ENCODE results near the gene DDRGK1. TPM values are rescaled to one million over a fixed set of nuclear protein-coding genes. Genes with fewer than 3 reads are reported as not detected.

The DDRGK1 gene
- total RNA-seq, 1 experiment from 2014 or later: 40.7 TPM

Other genes starting within 250 kb of the DDRGK1 start
- 0.17 TPM in 1 of 2 replicates, not detected in the other for gene GNRH2, start 161.1 kb downstream of the DDRGK1 start, total RNA-seq (2014; rRNA removed; shearing (Covaris generic))
- gene MRPS26, start 158.6 kb downstream of the DDRGK1 start, total RNA-seq (2014; rRNA removed; shearing (Covaris generic)): 179 and 213 TPM in 2 replicates
- not detected in 2 replicates for gene OXT, start 133.1 kb downstream of the DDRGK1 start, total RNA-seq (2014; rRNA removed; shearing (Covaris generic))
- gene AVP, start 120.0 kb downstream of the DDRGK1 start, total RNA-seq (2014; rRNA removed; shearing (Covaris generic)): not detected in 2 replicates
- 38.1 and 40.4 TPM in 2 replicates for gene FASTKD5, start 44.8 kb downstream of the DDRGK1 start, total RNA-seq (2014; rRNA removed; shearing (Covaris generic))
- gene UBOX5, start 44.8 kb downstream of the DDRGK1 start, total RNA-seq (2014; rRNA removed; shearing (Covaris generic)): 5.1 and 6.2 TPM in 2 replicates
- 4.5 TPM in 2 replicates for gene LZTS3, start 31.1 kb downstream of the DDRGK1 start, total RNA-seq (2014; rRNA removed; shearing (Covaris generic))
- gene ITPA, start 4.8 kb upstream of the DDRGK1 start, total RNA-seq (2014; rRNA removed; shearing (Covaris generic)): 120 and 144 TPM in 2 replicates
- gene SLC4A11, start 34.5 kb upstream of the DDRGK1 start, total RNA-seq (2014; rRNA removed; shearing (Covaris generic)): 1.1 and 1.7 TPM in 2 replicates
- gene DNAAF9, start 203.0 kb upstream of the DDRGK1 start, total RNA-seq (2014; rRNA removed; shearing (Covaris generic)): 1.8 and 3.0 TPM in 2 replicates

All from HT1080 (cell line).